Measurements from ENCODE around the gene CYB561A3.

The CYB561A3 gene

DNA sequence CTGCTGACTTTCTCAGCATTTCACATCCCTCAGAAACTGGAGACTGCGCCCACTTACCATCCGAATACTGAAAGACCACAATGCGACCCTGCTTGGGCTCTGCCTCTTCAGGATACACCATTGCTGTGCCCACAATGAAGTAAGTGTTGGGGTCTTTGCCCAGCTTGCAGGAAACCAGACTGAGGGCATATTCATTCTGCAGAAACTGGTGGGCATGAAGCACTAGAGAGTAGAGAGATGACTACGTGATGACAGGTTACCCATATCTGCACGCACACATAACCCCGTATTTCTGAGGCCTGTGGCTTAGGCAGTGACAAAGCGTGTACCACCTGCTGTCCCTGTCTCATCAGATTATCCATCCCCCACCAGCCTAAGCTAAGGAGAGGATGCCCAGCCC, 51.9 kb downstream of the CYB561A3 start:
- DNase-seq: no peak

DNA sequence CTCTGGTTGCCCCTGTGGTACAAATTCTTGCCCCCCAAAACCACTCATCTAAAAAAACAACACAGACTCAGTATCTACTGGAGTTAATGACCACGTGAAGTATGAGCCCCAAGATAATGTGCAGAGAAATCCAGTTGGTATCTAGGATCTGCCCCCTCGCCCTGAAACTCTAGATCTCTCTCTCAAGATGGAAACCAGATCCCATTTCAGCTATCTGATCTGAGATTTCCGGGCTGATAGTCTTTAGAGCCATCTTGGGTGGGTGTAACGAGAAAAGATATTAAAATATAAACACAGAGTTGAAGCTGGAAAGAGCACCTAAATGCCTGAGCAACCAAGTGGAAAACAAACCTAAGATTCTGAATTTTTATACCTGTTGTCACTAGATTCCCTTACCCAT, 52.5 kb downstream of the CYB561A3 start:
- no peak for DNase-seq

DNA sequence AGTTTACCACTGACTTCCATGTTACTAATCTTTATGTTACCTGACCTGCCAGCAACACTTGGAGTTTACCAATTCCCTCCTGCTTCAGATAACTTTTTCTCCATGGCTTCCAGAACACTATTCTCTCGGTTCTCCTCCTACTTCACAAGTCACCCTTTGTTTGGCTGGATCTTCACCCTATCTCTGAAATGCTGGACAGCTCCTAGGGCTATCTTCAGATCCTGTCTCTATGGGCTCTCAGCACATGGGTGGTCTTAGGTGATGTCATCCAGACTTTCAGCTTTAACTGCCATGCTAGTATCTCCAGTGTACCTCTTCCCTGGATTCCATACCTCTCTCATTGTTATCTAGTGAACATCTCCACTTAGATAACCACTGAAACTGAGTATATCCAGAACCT, 54.3 kb downstream of the CYB561A3 start:
- no peak for DNase-seq

DNA sequence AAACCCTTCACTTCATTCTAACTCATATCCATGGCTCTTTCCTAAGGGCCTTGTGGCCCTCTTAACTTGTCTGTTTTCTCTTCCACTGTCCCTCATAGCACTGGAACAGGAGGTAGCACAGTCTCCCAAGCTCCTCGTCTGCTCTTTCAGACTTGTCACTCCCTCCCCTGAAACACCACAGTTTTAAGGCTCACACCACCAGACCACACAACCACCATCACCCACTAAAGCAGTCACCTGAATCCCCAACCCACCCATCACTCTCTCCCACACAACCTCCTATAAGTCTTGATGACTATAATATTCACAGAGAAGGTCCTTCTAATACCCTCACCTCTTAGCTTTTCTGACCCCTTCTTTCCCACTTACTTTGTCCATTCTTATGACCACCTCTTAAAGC, 55.5 kb downstream of the CYB561A3 start:
- no peak for DNase-seq

DNA sequence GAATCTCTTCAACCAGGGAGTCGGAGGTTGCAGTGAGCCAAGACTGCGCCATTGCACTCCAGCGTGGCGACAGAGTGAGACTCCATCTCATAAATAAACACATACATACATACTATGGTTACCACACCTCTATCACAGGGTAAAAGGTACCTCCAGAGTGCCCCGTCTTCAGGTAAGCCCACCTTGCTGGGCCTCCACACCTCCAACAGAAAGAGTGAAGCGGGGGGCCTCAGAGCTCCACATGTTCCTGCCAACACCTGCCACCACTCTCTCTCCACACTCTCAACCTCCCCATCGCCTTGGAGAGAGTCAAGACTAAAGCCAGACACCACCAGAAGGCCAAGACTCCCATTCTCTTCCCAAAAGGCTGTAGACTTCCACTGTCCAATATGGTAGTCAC, 56.3 kb downstream of the CYB561A3 start:
- DNase-seq: no peak

DNA sequence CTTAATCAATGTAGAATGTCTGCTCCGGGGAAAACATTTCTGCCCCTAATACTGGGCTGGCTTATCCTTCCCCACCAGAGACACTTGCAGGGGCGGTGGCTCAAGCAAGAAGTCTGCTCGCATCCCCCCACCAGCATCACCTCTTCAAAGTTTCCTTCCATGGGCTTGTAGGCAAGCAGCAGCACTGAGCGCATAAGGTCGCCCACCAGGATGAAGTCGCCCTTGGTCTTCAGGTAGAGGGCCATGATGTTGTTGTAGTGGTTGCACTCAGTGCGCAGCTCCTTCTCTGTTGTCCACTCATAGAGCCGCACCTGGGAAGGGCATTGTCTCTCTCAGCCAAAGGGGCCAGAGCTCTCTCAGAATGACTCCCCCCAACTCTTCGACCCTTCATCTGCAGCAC, 58.0 kb downstream of the CYB561A3 start:
- no peak for DNase-seq

DNA sequence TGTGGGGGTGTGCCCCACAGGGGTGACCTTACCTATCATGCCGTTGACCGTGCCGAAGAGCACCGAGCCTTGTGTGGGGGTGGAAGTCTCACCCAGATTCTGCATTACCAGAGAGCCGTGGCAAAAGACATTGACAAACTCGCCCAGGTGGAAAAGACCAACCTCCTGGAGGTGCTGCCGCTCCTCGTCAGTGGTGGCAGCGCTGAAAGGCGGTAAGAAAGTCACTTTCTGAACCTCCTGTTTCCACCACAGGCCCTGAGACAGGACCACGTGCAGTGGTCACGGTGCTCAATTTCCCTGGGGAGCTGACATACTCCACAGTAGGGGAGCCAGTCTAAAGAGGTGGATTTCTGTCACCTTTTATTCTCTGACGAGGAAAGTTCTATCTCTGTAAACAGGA, 59.1 kb downstream of the CYB561A3 start:
- no peak for DNase-seq
